B cell (primary cell): ENCODE measurements around the gene MRPL55.

ENCODE experiments used
- CTCF ChIP-seq: fragments of 200-600 bp; IDR thresholded peaks from one replicate; pipeline ENCODE4 v1.8.0; 2022; ENCODE audit warnings: antibody characterized with exemption, mild to moderate bottlenecking
- EZH2 ChIP-seq: IDR thresholded peaks from 2 replicates; pipeline ENCODE4 v1.6.1; 2012; ENCODE audit warnings: borderline replicate concordance, low read depth, mild to moderate bottlenecking, moderate library complexity, low read length; ENCODE audit not compliant: insufficient read depth, poor library complexity, severe bottlenecking

DNA sequence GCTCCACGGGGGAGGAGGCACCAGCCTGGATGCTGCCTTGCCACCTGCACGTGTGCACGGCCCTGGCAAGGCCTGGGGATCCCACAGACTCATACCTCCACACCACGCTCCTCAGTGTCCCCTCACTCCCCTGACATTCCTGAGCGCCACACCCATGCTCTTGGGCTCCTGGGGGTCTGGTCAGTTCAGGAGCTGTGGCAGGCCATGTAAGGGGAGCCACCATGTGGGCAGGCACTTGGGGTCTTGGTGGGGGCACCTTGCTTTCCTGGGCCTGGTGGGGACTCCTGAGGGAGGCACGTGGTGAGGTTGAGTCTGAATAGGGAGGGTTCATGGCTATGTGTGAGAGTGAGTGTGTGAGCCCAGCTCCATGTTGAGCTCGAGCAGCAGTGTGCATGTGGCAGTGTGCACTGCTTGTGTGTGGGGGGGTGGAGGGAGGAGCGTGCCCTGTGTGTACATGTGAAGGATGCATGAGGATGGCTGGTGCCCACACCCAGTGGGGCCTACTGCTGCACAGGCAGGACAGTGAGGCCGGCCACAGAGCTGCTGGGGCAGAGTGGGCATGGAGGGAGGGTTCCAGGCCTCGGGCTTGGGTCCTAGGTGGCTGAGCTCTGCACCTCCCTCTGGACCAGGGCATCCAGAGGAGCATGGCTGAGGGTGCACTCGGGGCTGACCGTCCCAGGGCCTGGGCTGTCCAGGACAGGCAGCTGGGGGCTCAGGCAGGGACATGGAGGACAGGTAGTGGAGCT, 42.3 kb upstream of the MRPL55 start:
- TF ChIP-seq CTCF (no peak), EZH2 (no peak)
